Activated CD8-positive, alpha-beta T cell treated with anti-CD3 and anti-CD28 coated beads for 36 hours (primary cell): ENCODE measurements around the gene SLC35F4. TPM values are rescaled to one million over a fixed set of nuclear protein-coding genes. Genes with fewer than 3 reads are reported as not detected.

ENCODE experiments used
- ATAC-seq: fragments of 200-7000 bp; cut with Tn5 transposase; one replicate; pipeline ENCODE4 v1.10.0; 2021; ENCODE audit warnings: mild to moderate bottlenecking, moderate library complexity
- CTCF ChIA-PET: fragments of 350-600 bp; sonication (Branson Sonifier 250); formaldehyde crosslinking; loops from one replicate; lab custom pipeline; 2021; ENCODE audit warnings: antibody characterized with exemption; lab: Charles Lee
- POLR2A ChIA-PET: fragments of 350-600 bp; sonication (Branson Sonifier 250); formaldehyde crosslinking; loops from one replicate; lab custom pipeline; 2021; ENCODE audit warnings: antibody characterized with exemption; lab: Charles Lee
- DNase-seq: peaks from one replicate; pipeline ENCODE4 v3.0.0-alpha.2; 2020
- H3K27ac Mint-ChIP-seq: one replicate; pipeline ENCODE4 v1.8.0; 2021; ENCODE audit warnings: mild to moderate bottlenecking, mixed read lengths
- H3K27me3 Mint-ChIP-seq: one replicate; pipeline ENCODE4 v1.8.0; 2021; ENCODE audit warnings: mixed read lengths
- H3K36me3 Mint-ChIP-seq: one replicate; pipeline ENCODE4 v1.8.0; 2021; ENCODE audit warnings: low read depth, mixed read lengths
- H3K4me1 Mint-ChIP-seq: one replicate; pipeline ENCODE4 v1.8.0; 2021; ENCODE audit warnings: low read depth, mixed read lengths
- H3K4me3 Mint-ChIP-seq: one replicate; pipeline ENCODE4 v1.8.0; 2021; ENCODE audit warnings: mild to moderate bottlenecking, moderate library complexity, mixed read lengths
- H3K9me3 Mint-ChIP-seq: one replicate; pipeline ENCODE4 v1.8.0; 2021; ENCODE audit warnings: mixed read lengths
- CTCF ChIP-seq: fragments of 200-600 bp; IDR thresholded peaks from one replicate; pipeline ENCODE4 v1.8.0; 2022; ENCODE audit warnings: antibody characterized with exemption, mild to moderate bottlenecking
- intact Hi-C: fragments of 100-400 bp; cut with micrococcal nuclease; formaldehyde crosslinking; loops from one replicate; pipeline ENCODE4 v1.10.0; 2022
- total RNA-seq, 2 experiments: library from RNA; stranded (reverse); gene quantifications; one replicate each; pipeline ENCODE4 v1.2.3, GENCODE V29; 2021

SLC35F4 gene
- total RNA-seq, 2 experiments from 2014 or later = not detected

GRCh38 chr14:57834001-57834598 is 31.8 kb downstream of the SLC35F4 start:
- H3K27me3 Mint-ChIP-seq = peaks cover 4% of the 10 kb centered on the region
- ATAC-seq (no peak), DNase-seq (no peak)
- TF ChIP-seq CTCF = no peak
- H3K4me3 Mint-ChIP-seq = no peak overlapping the region
- H3K27ac Mint-ChIP-seq = no peak overlapping the region
- ChIA-PET POLR2A (no interaction called here), CTCF (no interaction called here)
- no peaks in the 10 kb centered on the region for H3K9me3 Mint-ChIP-seq
- H3K36me3 Mint-ChIP-seq = no peaks in the 10 kb centered on the region
- H3K4me1 Mint-ChIP-seq = no peaks in the 10 kb centered on the region
- intact Hi-C loops = no loop called here

GRCh38 chr14:57833323-57833722 is 32.6 kb downstream of the SLC35F4 start:
- Mint-ChIP-seq H3K9me3 (no peaks in the 10 kb centered on the region), H3K4me3 (no peak overlapping the region), H3K36me3 (no peaks in the 10 kb centered on the region), H3K27ac (no peak overlapping the region), H3K4me1 (no peaks in the 10 kb centered on the region), H3K27me3 (peaks cover 4% of the 10 kb centered on the region)
- POLR2A ChIA-PET = no interaction called here
- CTCF ChIA-PET = no interaction called here
- ATAC-seq (no peak), DNase-seq (no peak)
- TF ChIP-seq CTCF = no peak
- intact Hi-C loops = no loop called here

DNA sequence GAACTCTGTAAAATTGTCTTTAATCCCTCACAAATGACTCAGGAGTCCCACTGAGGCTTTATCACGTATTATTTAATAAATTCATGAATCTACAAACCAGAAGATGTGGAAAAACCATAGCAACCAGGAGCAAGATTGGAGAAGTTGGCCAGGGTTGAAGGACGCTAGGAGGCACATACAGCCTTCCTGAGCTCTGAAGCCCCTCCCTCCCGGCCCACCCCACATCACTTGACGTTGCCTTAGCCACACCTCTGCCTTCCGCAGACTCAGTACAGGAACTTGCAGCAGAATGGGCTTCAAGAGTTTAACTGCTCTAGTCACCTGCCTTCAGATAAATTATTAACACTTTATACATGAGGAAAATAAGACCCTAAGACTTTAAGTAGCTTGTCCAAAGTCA is 33.9 kb downstream of the SLC35F4 start:
- intact Hi-C loops = no loop called here
- DNase-seq (no peak), ATAC-seq (no peak)
- H3K9me3 Mint-ChIP-seq = no peaks in the 10 kb centered on the region
- no peak overlapping the region for H3K4me3 Mint-ChIP-seq
- H3K36me3 Mint-ChIP-seq = no peaks in the 10 kb centered on the region
- CTCF ChIA-PET = no interaction called here
- H3K27me3 Mint-ChIP-seq = peaks cover 4% of the 10 kb centered on the region
- POLR2A ChIA-PET = no interaction called here
- H3K27ac Mint-ChIP-seq = no peak overlapping the region
- H3K4me1 Mint-ChIP-seq = no peaks in the 10 kb centered on the region
- no peak for TF ChIP-seq CTCF

DNA sequence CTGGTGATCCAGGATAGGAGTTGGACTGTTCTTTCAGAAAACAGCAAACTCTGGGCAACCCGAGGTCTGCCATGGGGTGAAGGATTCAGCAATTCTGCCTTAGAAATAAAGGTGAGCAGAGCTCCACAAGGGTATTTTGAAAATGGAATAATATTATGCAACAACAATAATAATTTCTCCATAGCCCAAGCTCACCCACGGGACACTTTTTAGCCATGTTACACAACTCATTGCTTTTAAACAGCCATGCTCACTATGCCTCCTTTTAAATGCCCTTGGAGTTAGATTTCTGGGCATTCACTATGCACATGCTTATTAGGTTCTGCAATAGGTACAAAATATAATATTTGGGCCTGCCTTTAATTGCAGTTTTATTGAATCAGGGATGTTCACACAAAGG is 37.2 kb downstream of the SLC35F4 start:
- no peak overlapping the region for H3K27ac Mint-ChIP-seq
- peaks cover 7% of the 10 kb centered on the region for H3K27me3 Mint-ChIP-seq
- DNase-seq = no peak
- H3K36me3 Mint-ChIP-seq = no peaks in the 10 kb centered on the region
- ATAC-seq = no peak
- CTCF ChIA-PET = no interaction called here
- H3K4me3 Mint-ChIP-seq = no peak overlapping the region
- no peak for TF ChIP-seq CTCF
- intact Hi-C loops = no loop called here
- POLR2A ChIA-PET = no interaction called here
- no peaks in the 10 kb centered on the region for H3K9me3 Mint-ChIP-seq
- no peaks in the 10 kb centered on the region for H3K4me1 Mint-ChIP-seq

GRCh38 chr14:57823015-57823660 is 42.8 kb downstream of the SLC35F4 start:
- Mint-ChIP-seq H3K27ac (no peak overlapping the region), H3K4me3 (no peak overlapping the region)
- CTCF ChIA-PET = no interaction called here

More at GRCh38 chr14:57823015-57823660, 42.8 kb downstream of the SLC35F4 start:
- no peak for DNase-seq
- intact Hi-C loops = no loop called here
- H3K27me3 Mint-ChIP-seq = peaks cover 7% of the 10 kb centered on the region
- H3K4me1 Mint-ChIP-seq = no peaks in the 10 kb centered on the region
- H3K36me3 Mint-ChIP-seq = no peaks in the 10 kb centered on the region
- no peak for ATAC-seq
- TF ChIP-seq CTCF = no peak
- no peaks in the 10 kb centered on the region for H3K9me3 Mint-ChIP-seq
- POLR2A ChIA-PET = no interaction called here
